IPS DF 4.7 (cell line): Measurements from ENCODE around the gene VPS36.
"Not testable (repeated sequence)": the region's sequence is repeated elsewhere in the genome, so short reads cannot be mapped to it uniquely, and the experiment has no call there.

Experiments
- DNase-seq: peaks from one replicate; pipeline ENCODE4 v3.0.0-alpha.2; 2013; ENCODE audit warnings: low spot score; ENCODE audit errors: extremely low read depth

Gene VPS36, protein sequence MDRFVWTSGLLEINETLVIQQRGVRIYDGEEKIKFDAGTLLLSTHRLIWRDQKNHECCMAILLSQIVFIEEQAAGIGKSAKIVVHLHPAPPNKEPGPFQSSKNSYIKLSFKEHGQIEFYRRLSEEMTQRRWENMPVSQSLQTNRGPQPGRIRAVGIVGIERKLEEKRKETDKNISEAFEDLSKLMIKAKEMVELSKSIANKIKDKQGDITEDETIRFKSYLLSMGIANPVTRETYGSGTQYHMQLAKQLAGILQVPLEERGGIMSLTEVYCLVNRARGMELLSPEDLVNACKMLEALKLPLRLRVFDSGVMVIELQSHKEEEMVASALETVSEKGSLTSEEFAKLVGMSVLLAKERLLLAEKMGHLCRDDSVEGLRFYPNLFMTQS

GRCh38 chr13:52450012-52450792 lies at the start of gene VPS36:
TSS of gene VPS36 (minus strand) at chr13:52450634. CDS start at chr13:52450594, 40 bp downstream.
- peak; percentile 80 for DNase-seq

DNA sequence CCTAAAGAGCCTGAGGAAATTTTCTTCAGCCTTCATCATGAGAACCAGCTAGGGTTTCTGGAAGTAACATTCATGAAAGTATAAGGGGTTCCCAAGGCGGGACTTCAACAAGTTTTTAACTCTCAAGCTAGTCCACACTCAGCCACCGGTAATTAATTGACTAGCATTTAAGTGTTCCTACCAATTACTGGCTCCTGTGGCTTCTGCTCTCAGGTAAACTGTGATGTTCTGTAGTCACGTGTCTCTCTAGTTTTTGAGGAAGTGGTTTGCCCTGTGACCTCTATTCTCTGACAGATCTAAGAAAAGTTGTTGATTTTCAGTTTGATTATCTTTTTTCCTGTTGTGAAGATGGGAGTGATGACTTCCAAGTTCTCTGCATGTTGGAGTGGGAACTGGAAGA lies 47.5 kb upstream of the VPS36 start:
- DNase-seq, result not testable (repeated sequence)

DNA sequence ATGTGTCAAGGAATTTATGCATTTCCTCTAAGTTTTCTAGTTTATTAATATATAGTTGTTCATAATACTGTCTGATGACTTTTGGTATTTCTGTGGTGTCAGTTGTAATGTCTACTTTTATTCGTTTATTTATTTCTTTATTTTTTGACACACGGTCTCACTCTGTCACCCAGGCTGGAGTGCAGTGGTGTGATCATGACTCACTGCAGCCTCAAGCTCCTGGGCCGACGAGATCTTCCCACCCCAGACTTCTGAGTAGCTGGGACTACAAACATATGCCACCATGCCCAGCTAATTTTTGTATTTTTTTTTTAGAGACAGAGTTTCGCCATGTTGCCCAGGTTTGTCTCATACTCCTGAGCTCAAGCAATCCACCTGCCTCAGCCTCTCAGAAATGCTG lies 43.8 kb upstream of the VPS36 start:
- DNase-seq, result not testable (repeated sequence)

- DNase-seq, result not testable (repeated sequence)
These were observed 40.6 kb upstream of the VPS36 start for GRCh38 chr13:52491015-52491414.

GRCh38 chr13:52488763-52489162 lies 38.3 kb upstream of the VPS36 start:
- not testable (repeated sequence) for DNase-seq

DNA sequence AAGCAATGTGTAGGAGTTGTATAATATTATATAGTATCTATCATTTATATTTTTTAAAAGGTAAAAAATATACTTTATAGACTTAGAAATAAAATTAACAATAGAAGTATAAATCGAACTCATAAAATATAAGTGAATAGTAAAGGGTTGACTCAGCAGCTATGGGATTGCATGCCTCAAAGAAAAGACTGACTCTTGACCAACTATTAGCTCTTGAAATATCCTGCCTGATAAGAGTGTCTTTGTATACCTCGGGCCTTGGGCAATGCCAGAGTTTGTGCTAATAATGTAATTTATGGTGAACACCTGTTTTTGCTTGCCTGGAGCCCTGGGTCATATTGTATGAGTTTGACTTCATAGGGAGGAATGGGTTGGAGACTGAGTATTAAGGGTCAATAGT lies 36.6 kb upstream of the VPS36 start:
- not testable (repeated sequence) for DNase-seq

GRCh38 chr13:52480677-52481428 lies 30.4 kb upstream of the VPS36 start:
- not testable (repeated sequence) for DNase-seq

DNA sequence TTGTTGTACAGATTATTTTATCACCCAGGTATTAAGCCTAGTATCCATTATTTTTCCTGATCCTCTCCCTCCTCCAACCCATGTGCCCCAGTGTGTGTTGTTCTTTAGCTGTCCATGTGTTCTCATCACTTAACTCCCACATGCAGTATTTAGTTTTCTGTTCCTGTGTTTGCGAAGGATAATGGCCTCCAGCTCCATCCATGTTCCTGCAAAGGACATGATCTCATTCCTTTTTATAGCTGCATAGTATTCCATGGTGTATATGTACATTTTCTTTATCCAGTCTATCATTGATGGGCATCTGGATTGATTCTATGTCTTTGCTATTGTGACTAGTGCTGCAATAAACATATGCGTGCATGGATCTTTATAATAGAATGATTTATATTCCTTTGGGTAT lies 18.1 kb upstream of the VPS36 start:
- DNase-seq, result not testable (repeated sequence)

DNA sequence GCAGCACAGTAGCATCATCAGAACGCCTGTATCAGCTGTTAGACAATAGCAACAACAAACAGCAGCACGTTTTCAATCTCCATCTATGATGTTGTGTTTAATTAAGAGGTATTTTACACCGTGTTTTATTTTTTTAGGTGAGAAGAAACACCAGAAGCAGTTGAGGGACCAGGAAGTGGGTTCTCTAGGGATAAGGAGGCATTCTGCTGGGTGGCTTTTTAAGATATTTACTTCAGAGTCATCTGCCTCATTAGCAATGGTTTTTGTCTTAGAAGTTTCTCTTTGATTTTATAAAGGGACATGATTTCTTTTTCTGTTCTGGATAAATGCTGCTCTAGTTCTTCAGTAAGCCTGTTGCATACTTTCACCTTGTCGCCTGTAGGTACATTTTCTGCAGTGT lies 13.1 kb upstream of the VPS36 start:
- no peak for DNase-seq

DNA sequence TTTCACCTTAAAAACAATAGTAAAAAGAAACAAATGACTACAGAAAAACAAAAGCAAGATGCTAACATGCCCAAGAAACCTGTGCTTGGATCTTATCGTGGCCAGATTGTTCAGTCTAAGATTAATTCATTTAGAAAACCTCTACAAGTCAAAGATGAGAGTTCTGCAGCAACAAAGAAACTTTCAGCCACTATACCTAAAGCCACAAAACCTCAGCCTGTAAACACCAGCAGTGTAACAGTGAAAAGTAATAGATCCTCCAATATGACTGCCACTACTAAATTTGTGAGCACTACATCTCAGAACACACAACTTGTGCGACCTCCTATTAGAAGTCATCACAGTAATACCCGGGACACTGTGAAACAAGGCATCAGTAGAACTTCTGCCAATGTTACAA lies 10.8 kb upstream of the VPS36 start:
- no peak for DNase-seq

DNA sequence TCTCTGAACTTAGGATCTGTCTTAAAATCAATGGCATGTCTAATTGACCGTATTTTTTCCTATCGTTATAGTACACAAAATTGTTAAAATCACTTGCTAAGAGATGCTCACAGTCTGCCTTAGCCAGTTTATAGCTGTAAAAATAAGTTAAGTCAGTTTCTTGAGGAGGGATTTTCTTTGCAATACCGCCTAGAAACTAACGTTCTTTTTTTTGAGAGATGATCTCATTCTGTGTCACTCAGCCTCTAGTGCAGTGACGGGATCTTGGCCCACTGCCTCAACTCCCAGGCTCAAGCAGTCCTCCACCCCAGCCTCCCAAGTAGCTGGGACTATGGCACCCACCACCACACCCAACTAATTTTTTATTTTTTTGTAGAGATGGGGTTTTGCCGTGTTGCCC lies 9.2 kb upstream of the VPS36 start:
- DNase-seq, result no peak

GRCh38 chr13:52455677-52456041 lies 5.2 kb upstream of the VPS36 start:
- DNase-seq, result peak; percentile 14

- peak; percentile 78 for DNase-seq
These were observed 4.6 kb upstream of the VPS36 start, which contains the start of gene CKAP2 for GRCh38 chr13:52454820-52455676. TSS of gene CKAP2 (plus strand) at chr13:52455478. CDS start at chr13:52455557, 79 bp downstream.

DNA sequence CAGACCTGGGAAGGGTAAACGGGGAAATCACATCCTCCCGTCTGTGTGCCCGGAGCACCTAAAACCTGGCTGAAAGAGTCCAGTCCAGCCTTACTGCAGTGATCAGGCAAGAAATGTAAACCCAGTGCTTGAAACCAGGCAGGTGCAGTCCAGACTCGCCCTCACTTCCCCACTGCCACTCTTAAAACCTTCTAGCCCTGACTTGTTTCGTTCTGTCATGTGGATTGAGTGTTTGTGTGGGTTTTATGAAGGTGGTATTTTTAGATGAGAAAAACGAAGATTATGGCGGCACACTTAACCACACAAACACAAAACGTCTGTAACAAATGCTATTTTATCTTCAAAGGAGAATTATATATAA lies 4.0 kb upstream of the VPS36 start:
- no peak for DNase-seq

DNA sequence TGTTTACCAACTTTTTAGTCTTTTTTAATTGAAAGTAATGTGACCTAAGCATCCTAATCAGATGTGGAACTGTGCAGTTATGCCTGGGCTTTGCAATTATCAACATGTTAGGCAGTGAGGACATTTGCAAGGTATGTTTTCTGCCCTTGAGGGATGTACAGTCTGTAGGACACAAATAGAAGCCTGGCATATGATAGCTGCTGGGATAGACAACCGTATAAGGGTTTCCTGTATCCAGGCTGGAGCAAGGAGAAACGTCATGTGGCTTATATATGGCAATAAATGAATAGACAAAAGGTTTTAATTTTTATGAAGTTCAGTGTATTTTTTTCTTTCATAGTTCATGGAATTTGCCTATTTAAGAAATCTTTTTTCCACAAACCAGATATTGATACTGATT lies 2.0 kb upstream of the VPS36 start:
- no peak for DNase-seq

GRCh38 chr13:52451135-52451804 lies 836 bp upstream of the VPS36 start:
- no peak for DNase-seq

DNA sequence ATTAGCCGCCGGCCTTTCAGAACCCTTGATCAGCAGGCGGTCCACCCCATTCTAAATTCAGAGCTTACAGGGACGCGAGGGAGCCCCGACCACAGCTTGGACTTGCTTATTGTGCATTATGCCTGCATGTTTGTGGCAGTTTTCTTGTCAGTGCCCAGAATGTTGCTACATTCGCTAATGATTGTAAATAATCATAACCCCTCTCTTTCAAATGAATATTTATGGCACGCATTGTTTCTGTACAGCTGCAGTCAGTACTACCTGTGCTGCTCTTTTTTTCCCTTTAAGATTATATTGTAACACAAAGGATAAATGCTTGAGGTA lies 321 bp upstream of the VPS36 start:
- DNase-seq, result no peak

DNA sequence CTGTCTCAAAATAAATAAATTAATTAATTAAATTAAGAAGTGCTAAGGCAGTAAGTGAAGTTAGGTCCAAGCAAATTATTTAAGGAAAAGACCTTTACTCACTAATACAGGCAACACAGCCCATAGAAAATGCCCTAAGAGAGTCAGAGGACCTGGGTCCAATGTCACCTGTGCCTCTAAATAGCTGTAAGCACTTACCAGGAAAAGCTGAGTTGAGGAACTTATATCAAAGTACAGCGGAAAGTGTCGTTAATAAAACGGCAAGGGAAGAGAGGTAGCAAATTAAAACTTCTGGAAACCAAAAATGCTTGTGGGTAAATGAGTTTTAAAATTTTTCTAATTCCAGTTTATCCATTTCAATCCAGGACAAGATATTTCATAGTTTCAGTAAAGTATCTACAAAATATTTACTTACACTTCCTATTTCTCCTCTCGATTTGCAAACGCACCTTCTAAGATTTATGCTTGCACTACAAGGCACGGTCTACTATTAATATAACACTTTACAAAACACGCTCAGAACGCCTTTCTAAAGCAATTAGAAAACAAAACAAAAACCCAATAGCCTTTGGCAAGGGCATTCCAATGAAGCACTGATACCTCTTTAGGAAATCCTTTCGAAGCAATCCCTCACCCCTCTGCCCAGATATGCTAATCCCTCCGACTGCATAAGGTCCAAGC lies 963 bp downstream of the VPS36 start:
- no peak for DNase-seq

DNA sequence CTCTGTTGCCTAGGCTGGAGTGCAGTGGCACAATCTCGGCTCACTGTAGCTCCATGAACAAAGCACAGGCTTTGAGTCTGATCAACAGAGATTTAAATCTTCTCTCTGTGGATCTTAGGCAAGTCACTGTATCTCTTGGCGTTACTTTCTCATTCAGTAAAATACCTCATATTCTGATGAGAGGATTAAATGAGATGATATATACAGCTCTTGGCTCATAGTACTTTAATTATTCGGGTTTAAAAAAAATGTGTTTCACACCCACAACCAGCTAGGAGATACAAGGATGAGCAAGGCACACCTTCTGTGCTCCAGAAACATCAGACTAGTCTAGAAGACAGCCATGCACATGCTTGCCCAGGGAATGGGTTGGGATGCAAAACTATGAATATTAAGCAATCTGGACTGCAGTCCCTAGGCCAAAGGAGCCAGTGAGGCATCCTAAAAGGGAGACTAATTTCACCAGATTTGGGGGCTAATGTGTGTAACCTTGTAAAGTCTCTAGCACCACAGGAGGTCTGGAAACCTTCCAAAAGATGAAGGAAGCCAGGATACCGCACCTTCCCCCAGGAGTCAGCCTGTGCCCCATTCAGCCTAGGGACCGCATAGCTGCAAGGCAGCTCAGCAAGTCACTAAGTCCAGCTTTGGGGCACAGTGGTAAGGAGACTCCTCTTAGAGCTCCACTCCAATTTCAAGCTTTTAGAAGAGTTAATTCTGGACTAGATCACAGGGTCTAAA lies 2.5 kb downstream of the VPS36 start:
- no peak for DNase-seq
